Stimulated activated naive CD8-positive, alpha-beta T cell treated with anti-CD3 and anti-CD28 coated beads, Interleukin-15, Interleukin-2, amounts not matched to agents 100 ng/mL and 50 ng/mL, for 24 hours (primary cell): ENCODE results near the gene RAB27B.

ENCODE experiments used
- H3K27ac Mint-ChIP-seq: one replicate; pipeline ENCODE4 v1.8.0; 2021; ENCODE audit warnings: mild to moderate bottlenecking, mixed read lengths
- H3K27me3 Mint-ChIP-seq: one replicate; pipeline ENCODE4 v1.8.0; 2021; ENCODE audit warnings: mixed read lengths
- H3K36me3 Mint-ChIP-seq: one replicate; pipeline ENCODE4 v1.8.0; 2021; ENCODE audit warnings: low read depth, mixed read lengths
- H3K4me1 Mint-ChIP-seq: one replicate; pipeline ENCODE4 v1.8.0; 2021; ENCODE audit warnings: low read depth, mixed read lengths
- H3K4me3 Mint-ChIP-seq: one replicate; pipeline ENCODE4 v1.8.0; 2021; ENCODE audit warnings: mild to moderate bottlenecking, mixed read lengths
- H3K9me3 Mint-ChIP-seq: one replicate; pipeline ENCODE4 v1.8.0; 2021; ENCODE audit warnings: mixed read lengths

The RAB27B gene

DNA sequence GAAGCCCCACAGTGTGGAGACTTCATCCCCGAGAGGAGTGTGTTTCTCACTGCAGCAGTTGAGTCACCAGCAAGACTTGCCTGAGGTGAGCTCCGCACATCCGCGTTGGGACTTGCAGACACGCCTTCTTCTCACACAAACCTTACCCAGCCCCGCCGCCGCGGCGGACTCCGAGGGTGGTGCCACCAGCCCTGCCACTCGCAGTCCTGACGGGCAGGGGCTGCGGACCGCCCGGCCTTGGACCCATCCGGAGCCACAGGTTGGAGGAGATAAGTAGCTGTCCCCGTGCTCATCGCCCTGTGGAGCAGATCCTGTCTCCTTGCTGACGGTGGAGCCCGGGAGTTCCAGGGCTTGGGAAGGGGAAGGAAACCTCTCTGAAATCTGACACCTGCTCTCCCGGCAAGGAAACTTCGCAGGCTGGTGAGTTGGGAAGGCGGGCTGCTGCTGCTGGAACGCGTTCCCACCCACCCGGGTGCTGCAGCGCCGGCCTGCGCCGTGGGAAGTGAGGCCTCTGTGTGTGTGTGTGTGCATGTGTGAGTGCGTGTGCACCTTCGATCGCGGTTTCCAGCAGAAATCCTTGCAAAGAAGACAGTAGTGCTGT lies at the start of gene RAB27B:
Gene RAB27B (plus strand): TSS at position 197 of the 601 bp plus-strand sequence. CDS start 49,109 bp downstream, outside the sequence.
- H3K4me1 Mint-ChIP-seq: peaks cover 14% of the 10 kb centered on the region
- no peaks in the 10 kb centered on the region for H3K36me3 Mint-ChIP-seq
- peak within 1 kb of the TSS; percentile 7 for H3K27ac Mint-ChIP-seq

DNA sequence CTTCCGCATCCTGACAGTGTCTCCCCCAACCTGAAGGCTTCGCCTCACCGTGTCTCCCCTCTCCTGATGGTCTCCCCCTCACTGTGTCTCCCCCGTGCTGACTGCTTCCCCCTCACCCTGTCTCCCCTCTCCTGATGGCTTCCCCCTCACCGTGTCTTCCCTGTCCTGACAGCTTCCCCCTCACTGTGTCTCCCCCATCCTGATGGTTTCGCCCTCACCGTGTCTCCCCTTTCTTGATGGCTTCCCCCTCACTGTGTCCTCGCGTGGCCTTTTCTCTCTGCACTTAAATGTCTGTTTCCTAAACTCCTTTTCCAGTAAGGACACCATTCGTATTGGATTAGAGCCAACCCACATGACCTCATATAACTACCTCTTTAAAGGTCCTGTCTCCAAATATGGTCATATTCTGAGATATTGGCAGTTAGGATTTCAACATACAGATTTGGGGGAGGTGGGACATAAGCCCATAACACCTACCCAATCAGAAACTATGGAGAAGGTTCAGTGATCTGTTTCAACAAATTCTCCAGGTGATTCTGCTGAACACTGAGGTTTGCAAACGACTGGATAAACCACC lies 47.9 kb upstream of the RAB27B start:
- no peak overlapping the region for H3K4me3 Mint-ChIP-seq
- H3K27me3 Mint-ChIP-seq: peaks cover 3% of the 10 kb centered on the region
- H3K9me3 Mint-ChIP-seq: no peaks in the 10 kb centered on the region
- no peaks in the 10 kb centered on the region for H3K36me3 Mint-ChIP-seq
- H3K4me1 Mint-ChIP-seq: peaks cover 4% of the 10 kb centered on the region
- no peak overlapping the region for H3K27ac Mint-ChIP-seq

More for the DNA sequence above, at the start of gene RAB27B:
- Mint-ChIP-seq H3K4me3 (peak within 1 kb of the TSS; percentile 76), H3K9me3 (peaks cover 4% of the 10 kb centered on the region), H3K27me3 (peaks cover 31% of the 10 kb centered on the region)

- H3K4me1 Mint-ChIP-seq: peaks cover 3% of the 10 kb centered on the region
- no peaks in the 10 kb centered on the region for H3K36me3 Mint-ChIP-seq
- H3K27me3 Mint-ChIP-seq: peaks cover 3% of the 10 kb centered on the region
- no peaks in the 10 kb centered on the region for H3K9me3 Mint-ChIP-seq
- H3K4me3 Mint-ChIP-seq: no peak overlapping the region
- no peak overlapping the region for H3K27ac Mint-ChIP-seq
Observed at GRCh38 chr18:54780970-54781369, 47.3 kb upstream of the RAB27B start.

GRCh38 chr18:54783139-54783538 lies 45.1 kb upstream of the RAB27B start:
- Mint-ChIP-seq H3K9me3 (no peaks in the 10 kb centered on the region), H3K36me3 (no peaks in the 10 kb centered on the region), H3K4me3 (no peak overlapping the region), H3K27me3 (peaks cover 3% of the 10 kb centered on the region), H3K27ac (no peak overlapping the region), H3K4me1 (no peaks in the 10 kb centered on the region)

DNA sequence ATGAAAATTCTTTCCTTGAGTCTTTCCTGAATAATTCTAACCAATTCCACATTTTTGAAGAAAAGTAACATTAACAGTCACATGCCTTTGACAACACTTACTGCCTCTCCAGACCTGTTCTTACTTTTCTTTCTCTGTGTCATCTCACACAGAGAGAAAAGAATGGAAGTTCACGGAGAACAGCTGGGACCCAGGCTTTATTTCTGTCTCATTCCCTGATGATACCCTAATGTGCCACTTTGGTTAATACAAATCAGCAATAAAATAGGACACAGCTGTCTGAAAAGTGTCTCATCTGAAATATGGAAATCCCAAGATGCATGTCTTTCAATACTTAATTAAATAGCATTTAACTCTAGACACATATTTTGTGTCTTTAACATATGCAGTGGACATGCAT lies 42.1 kb upstream of the RAB27B start:
- Mint-ChIP-seq H3K27me3 (no peaks in the 10 kb centered on the region), H3K27ac (no peak overlapping the region), H3K4me3 (no peak overlapping the region), H3K36me3 (no peaks in the 10 kb centered on the region), H3K4me1 (no peaks in the 10 kb centered on the region), H3K9me3 (no peaks in the 10 kb centered on the region)

DNA sequence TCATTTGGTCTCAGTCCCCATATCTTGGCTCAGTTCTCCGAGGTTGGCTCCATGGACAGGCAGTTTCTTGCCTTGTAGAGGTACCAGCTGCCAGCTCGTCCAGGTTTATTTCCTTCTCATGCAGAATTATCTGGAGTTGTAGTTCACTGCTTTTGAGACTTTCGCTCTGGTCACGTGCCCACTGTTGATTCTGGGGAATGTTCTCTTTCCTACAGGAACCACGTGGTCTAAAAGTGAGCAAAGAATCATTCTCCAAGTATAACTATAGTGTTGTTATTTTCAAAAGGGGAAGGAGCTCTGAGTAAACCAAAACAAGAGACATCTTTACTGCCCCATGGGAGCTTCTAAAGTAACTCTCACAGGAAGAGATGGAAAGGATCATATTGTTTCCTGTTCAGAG lies 41.2 kb upstream of the RAB27B start:
- Mint-ChIP-seq H3K36me3 (no peaks in the 10 kb centered on the region), H3K9me3 (no peaks in the 10 kb centered on the region), H3K27me3 (no peaks in the 10 kb centered on the region), H3K4me1 (no peaks in the 10 kb centered on the region), H3K4me3 (no peak overlapping the region), H3K27ac (no peak overlapping the region)

DNA sequence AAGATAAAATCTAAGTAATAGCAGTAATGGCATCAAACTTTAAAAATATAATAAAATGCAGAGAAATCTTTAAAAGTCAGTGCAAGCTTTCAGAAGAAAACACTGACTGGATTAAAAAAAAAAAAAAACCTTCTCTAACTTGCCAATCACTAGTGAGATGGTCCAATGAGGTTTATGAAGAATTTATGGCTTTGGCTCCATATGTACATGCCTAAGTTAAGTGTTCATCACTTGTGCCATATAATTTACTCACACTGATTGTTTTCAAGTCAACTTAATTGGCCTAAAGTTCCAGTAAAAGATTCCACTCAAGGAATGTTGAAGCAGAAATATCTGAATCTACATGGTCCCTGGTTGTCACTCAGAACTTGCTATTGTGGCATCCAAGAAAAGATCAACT lies 40.7 kb upstream of the RAB27B start:
- H3K36me3 Mint-ChIP-seq: no peaks in the 10 kb centered on the region
- no peaks in the 10 kb centered on the region for H3K27me3 Mint-ChIP-seq
- H3K27ac Mint-ChIP-seq: no peak overlapping the region
- H3K4me3 Mint-ChIP-seq: no peak overlapping the region
- no peaks in the 10 kb centered on the region for H3K9me3 Mint-ChIP-seq
- H3K4me1 Mint-ChIP-seq: no peaks in the 10 kb centered on the region

- no peak overlapping the region for H3K4me3 Mint-ChIP-seq
- no peaks in the 10 kb centered on the region for H3K4me1 Mint-ChIP-seq
- no peaks in the 10 kb centered on the region for H3K36me3 Mint-ChIP-seq
- H3K9me3 Mint-ChIP-seq: no peaks in the 10 kb centered on the region
- no peaks in the 10 kb centered on the region for H3K27me3 Mint-ChIP-seq
- no peak overlapping the region for H3K27ac Mint-ChIP-seq
Observed at GRCh38 chr18:54790109-54790508, 38.2 kb upstream of the RAB27B start.

DNA sequence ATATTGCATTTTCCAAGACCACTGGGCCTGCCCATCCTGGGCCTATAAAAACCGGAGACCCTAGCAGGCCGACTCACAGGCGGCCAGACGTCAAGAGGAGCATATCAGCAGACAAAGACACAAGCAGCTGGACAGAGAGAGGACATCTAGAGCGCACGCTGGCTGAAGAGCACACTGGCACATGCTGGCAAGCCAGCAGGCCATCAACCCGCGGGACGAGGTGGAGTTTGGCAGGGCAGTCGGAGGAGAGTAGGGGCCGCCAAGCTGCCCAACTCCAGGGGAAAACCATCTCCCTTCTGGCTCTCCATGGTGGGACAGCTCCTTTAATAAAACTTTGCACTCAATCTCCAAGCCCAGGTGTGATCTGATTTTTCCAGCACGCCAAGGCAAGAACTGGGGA lies 36.6 kb upstream of the RAB27B start:
- Mint-ChIP-seq H3K36me3 (no peaks in the 10 kb centered on the region), H3K9me3 (no peaks in the 10 kb centered on the region), H3K4me1 (no peaks in the 10 kb centered on the region), H3K27ac (no peak overlapping the region), H3K27me3 (no peaks in the 10 kb centered on the region), H3K4me3 (no peak overlapping the region)

GRCh38 chr18:54792079-54792478 lies 36.2 kb upstream of the RAB27B start:
- no peak overlapping the region for H3K27ac Mint-ChIP-seq
- no peaks in the 10 kb centered on the region for H3K4me1 Mint-ChIP-seq
- no peaks in the 10 kb centered on the region for H3K9me3 Mint-ChIP-seq
- H3K4me3 Mint-ChIP-seq: no peak overlapping the region
- no peaks in the 10 kb centered on the region for H3K36me3 Mint-ChIP-seq
- H3K27me3 Mint-ChIP-seq: no peaks in the 10 kb centered on the region

GRCh38 chr18:54794823-54795222 lies 33.5 kb upstream of the RAB27B start:
- no peaks in the 10 kb centered on the region for H3K4me1 Mint-ChIP-seq
- H3K9me3 Mint-ChIP-seq: no peaks in the 10 kb centered on the region
- H3K27me3 Mint-ChIP-seq: no peaks in the 10 kb centered on the region
- no peak overlapping the region for H3K4me3 Mint-ChIP-seq
- no peaks in the 10 kb centered on the region for H3K36me3 Mint-ChIP-seq
- H3K27ac Mint-ChIP-seq: no peak overlapping the region

DNA sequence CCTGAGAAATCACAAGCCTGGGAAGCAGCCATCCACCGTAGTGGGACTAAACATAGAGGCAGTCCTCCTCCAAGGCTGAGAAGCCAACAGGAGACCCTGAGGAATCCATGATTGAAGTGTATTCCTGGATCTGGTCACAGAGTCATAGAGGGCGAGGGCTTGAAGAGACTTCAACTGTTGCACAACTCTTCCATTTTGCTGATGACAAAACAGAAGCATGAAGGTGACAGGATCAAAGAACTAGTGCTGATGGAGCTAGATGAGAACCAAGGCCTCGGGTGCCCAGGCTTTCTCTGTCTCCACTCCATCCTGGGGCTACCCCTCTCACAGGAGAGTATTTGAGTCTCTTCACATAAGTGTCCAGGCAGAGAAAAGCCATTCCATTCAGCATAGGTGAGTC lies 30.1 kb upstream of the RAB27B start:
- Mint-ChIP-seq H3K27me3 (no peaks in the 10 kb centered on the region), H3K9me3 (no peaks in the 10 kb centered on the region), H3K4me1 (no peaks in the 10 kb centered on the region), H3K27ac (no peak overlapping the region), H3K36me3 (no peaks in the 10 kb centered on the region), H3K4me3 (no peak overlapping the region)

- H3K9me3 Mint-ChIP-seq: no peaks in the 10 kb centered on the region
- peaks cover 10% of the 10 kb centered on the region for H3K4me1 Mint-ChIP-seq
- H3K27ac Mint-ChIP-seq: no peak overlapping the region
- no peaks in the 10 kb centered on the region for H3K27me3 Mint-ChIP-seq
- H3K4me3 Mint-ChIP-seq: no peak overlapping the region
- no peaks in the 10 kb centered on the region for H3K36me3 Mint-ChIP-seq
Observed at GRCh38 chr18:54801374-54801773, 26.9 kb upstream of the RAB27B start.

DNA sequence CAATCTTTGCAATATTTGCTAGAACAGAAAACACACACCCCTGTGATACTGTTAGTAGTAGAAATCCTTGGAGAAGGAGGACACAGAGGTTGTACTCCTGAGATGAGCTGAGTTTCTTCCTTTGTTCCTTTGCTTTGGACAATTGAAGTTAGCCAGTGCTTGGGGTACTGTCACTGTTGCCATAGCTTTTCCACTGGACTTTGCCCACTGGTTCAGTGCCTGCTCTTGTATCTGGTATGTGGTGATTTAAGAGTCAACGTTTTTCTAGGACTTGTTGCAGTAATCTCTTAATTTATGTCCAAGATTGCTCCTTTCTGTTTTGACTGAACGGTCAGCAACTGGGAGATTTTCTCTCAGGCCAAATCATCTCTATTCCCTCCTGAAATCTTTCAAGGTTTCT lies 26.1 kb upstream of the RAB27B start:
- no peaks in the 10 kb centered on the region for H3K27me3 Mint-ChIP-seq
- H3K4me1 Mint-ChIP-seq: peaks cover 10% of the 10 kb centered on the region
- H3K27ac Mint-ChIP-seq: no peak overlapping the region
- no peaks in the 10 kb centered on the region for H3K36me3 Mint-ChIP-seq
- no peak overlapping the region for H3K4me3 Mint-ChIP-seq
- H3K9me3 Mint-ChIP-seq: no peaks in the 10 kb centered on the region

GRCh38 chr18:54802686-54803395 lies 25.4 kb upstream of the RAB27B start:
- Mint-ChIP-seq H3K36me3 (no peaks in the 10 kb centered on the region), H3K4me3 (no peak overlapping the region), H3K27me3 (no peaks in the 10 kb centered on the region), H3K4me1 (peaks cover 10% of the 10 kb centered on the region), H3K9me3 (no peaks in the 10 kb centered on the region), H3K27ac (no peak overlapping the region)
